Measurements from ENCODE around the gene NOTO.
A peak's percentile ranks its signal among the peaks of the same experiment; 100 is the strongest.
"Not testable (repeated sequence)": the region's sequence is repeated elsewhere in the genome, so short reads cannot be mapped to it uniquely, and the experiment has no call there.

NOTO gene

DNA sequence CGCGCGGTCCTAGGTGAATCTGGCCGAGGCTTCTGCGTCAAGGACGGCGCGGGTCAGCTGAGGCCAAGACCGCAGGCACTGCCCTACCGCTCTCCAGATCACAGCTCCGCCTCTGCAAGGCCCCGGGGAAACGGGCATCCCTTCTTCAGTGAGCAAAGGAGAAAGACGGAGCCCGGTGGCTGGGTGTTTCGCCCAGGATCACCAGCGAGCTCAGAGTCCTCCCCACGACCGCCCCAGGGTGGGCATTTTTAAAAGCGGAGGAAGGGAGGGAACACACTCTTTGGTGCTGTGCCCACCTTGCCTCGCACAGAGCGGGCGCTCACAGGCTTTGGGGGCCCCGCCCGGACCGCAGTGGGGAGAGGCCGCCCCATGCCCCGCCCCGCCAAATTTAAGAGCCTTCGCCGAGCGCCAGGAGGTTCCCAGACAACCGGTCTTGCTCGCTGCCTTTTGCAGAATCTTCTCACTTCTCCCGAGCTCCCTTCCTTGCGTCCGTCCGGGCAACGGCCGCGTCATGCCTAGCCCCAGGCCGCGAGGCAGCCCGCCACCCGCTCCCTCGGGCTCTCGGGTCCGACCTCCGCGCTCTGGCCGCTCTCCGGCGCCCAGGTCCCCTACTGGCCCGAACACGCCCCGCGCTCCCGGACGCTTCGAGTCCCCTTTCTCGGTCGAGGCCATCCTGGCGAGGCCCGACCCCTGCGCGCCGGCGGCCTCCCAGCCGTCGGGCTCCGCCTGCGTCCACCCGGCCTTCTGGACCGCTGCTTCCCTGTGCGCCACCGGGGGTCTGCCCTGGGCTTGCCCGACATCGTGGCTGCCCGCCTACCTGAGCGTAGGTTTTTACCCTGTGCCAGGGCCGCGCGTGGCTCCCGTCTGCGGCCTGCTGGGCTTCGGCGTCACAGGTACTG is at the start of gene NOTO:
Gene NOTO, plus strand, starts transcription at position 419 of the 899 bp plus-strand sequence. Its CDS starts 93 bp downstream, at position 512.
- H3K4me3 Mint-ChIP-seq: peak within 1 kb of the TSS; percentile 50 to 62 (median 54)

DNA sequence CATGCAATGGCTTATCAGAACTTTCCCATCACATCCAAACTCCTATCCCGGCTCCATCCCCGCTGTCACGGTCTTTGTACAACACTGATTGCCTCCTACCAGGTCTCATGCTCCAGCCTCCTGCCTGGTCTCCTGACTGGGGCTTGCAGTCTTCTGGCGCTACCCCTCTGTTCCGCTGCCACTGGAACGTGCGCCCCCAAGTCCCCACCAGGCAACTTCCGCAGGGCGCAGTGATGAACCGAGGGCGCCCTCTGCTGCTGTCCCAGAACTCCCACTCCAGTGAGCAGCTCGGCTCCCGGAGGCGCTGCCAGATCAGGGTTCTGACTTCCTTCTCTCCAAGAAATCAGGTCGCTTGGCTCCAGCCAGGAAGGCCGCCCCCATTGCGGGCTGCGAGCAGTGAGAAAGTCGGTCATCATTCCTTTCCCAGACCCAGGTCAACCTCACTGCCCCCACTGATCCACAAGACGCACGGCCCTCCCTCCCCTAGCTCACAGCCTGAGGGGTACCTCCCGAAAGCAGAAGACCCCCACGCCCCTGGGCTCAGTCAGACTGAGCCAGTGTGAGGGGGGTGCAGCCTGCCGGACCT is 45.7 kb upstream of the NOTO start:
- peaks cover 6% of the 10 kb centered on the region for H3K9me3 Mint-ChIP-seq
- peak overlapping the region in 1 of 3 experiments; percentile 10 for H3K27ac Mint-ChIP-seq
- no peak overlapping the region for H3K4me3 Mint-ChIP-seq
- TF ChIP-seq, protein P1, sequence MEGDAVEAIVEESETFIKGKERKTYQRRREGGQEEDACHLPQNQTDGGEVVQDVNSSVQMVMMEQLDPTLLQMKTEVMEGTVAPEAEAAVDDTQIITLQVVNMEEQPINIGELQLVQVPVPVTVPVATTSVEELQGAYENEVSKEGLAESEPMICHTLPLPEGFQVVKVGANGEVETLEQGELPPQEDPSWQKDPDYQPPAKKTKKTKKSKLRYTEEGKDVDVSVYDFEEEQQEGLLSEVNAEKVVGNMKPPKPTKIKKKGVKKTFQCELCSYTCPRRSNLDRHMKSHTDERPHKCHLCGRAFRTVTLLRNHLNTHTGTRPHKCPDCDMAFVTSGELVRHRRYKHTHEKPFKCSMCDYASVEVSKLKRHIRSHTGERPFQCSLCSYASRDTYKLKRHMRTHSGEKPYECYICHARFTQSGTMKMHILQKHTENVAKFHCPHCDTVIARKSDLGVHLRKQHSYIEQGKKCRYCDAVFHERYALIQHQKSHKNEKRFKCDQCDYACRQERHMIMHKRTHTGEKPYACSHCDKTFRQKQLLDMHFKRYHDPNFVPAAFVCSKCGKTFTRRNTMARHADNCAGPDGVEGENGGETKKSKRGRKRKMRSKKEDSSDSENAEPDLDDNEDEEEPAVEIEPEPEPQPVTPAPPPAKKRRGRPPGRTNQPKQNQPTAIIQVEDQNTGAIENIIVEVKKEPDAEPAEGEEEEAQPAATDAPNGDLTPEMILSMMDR (IDR thresholded peaks at IDR 0.05; ENCODE audit: unreplicated experiment in 3 of 3): peak; percentile 64 to 79 (median 77)
- no peaks in the 10 kb centered on the region for H3K36me3 Mint-ChIP-seq (ENCODE audit: low read depth)
- H3K27me3 Mint-ChIP-seq (ENCODE audit: low read depth): peaks cover 44% of the 10 kb centered on the region
- no peaks in the 10 kb centered on the region for H3K4me1 Mint-ChIP-seq

More for the DNA sequence above, at the start of gene NOTO:
- TF ChIP-seq, protein P1 (IDR thresholded peaks at IDR 0.05; ENCODE audit: unreplicated experiment in 3 of 3): no peak
- Mint-ChIP-seq H3K27ac (no peak within 1 kb of the TSS), H3K36me3 (ENCODE audit: low read depth) (no peaks in the 10 kb centered on the region), H3K27me3 (ENCODE audit: low read depth) (peaks cover 96% of the 10 kb centered on the region), H3K4me1 (no peaks in the 10 kb centered on the region), H3K9me3 (peaks cover 13% of the 10 kb centered on the region)

- H3K27me3 Mint-ChIP-seq (ENCODE audit: low read depth): peaks cover 20% of the 10 kb centered on the region
- no peak overlapping the region for H3K27ac Mint-ChIP-seq
- no peaks in the 10 kb centered on the region for H3K4me1 Mint-ChIP-seq
- TF ChIP-seq, protein P1 (IDR thresholded peaks at IDR 0.05; ENCODE audit: unreplicated experiment in 3 of 3): no peak
- H3K36me3 Mint-ChIP-seq (ENCODE audit: low read depth): no peaks in the 10 kb centered on the region
- H3K4me3 Mint-ChIP-seq: no peak overlapping the region
- no peaks in the 10 kb centered on the region for H3K9me3 Mint-ChIP-seq
Measured at GRCh38 chr2:73162856-73163391, 39.5 kb upstream of the NOTO start.

GRCh38 chr2:73163483-73164367 is 38.6 kb upstream of the NOTO start:
- H3K9me3 Mint-ChIP-seq: no peaks in the 10 kb centered on the region
- no peaks in the 10 kb centered on the region for H3K36me3 Mint-ChIP-seq (ENCODE audit: low read depth)
- H3K4me3 Mint-ChIP-seq: no peak overlapping the region
- H3K27me3 Mint-ChIP-seq (ENCODE audit: low read depth): peaks cover 14% of the 10 kb centered on the region
- TF ChIP-seq, protein P1 (IDR thresholded peaks at IDR 0.05; ENCODE audit: unreplicated experiment in 3 of 3): peak; percentile 82 to 90 (median 86)
- no peaks in the 10 kb centered on the region for H3K4me1 Mint-ChIP-seq
- H3K27ac Mint-ChIP-seq: peak overlapping the region in 1 of 3 experiments; percentile 23

DNA sequence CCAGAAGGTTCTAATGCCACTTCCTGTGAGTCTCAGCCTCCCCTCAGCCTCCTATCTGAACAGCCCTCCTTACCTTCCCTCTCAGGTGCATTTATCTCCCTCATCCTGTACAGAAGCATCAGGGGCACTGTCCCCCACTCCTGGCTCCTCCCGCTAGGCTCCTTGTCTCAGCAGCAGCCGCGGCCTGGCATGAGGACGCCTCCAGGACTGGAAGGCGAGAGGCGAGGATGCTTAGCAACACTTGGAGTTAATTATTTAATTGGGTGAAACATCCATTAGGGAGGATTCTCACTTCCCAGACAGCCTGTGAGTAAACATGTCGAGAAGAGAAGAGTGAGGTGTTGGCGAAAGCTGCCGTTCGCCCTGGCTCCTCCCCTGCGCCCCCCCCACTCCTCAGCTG is 36.4 kb upstream of the NOTO start:
- not testable (repeated sequence) for H3K36me3 Mint-ChIP-seq (ENCODE audit: low read depth); H3K4me1 Mint-ChIP-seq; H3K27me3 Mint-ChIP-seq (ENCODE audit: low read depth); H3K27ac Mint-ChIP-seq; H3K9me3 Mint-ChIP-seq; H3K4me3 Mint-ChIP-seq

- H3K4me1 Mint-ChIP-seq; H3K4me3 Mint-ChIP-seq; H3K9me3 Mint-ChIP-seq; H3K27ac Mint-ChIP-seq; H3K36me3 Mint-ChIP-seq (ENCODE audit: low read depth): not testable (repeated sequence)
- peaks cover 10% of the 10 kb centered on the region for H3K27me3 Mint-ChIP-seq (ENCODE audit: low read depth)
Measured at GRCh38 chr2:73166813-73167212, 35.6 kb upstream of the NOTO start.

DNA sequence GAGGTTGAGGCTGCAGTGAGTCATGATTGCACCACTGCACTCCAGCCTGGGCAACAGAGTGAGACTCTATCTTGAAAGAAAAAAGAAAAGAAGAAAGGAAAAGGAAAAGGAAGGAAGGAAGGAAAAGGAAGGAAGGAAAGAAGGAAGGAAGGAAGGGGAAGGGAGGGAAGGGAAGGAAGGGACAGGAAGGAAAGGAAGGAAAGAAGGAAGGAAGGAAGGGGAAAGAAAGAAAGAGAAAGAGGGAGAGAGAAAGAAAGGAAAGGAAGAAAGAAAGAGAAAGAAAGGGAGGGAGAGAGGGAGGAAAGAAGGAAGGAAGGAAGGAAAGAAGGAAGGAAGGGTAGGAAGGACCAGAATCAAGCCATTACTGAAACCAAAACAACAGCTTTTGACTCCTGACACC is 34.0 kb upstream of the NOTO start:
- H3K36me3 Mint-ChIP-seq (ENCODE audit: low read depth); H3K27ac Mint-ChIP-seq; H3K9me3 Mint-ChIP-seq; H3K4me3 Mint-ChIP-seq; H3K4me1 Mint-ChIP-seq: not testable (repeated sequence)
- H3K27me3 Mint-ChIP-seq (ENCODE audit: low read depth): peaks cover 25% of the 10 kb centered on the region

GRCh38 chr2:73170341-73170740 is 32.0 kb upstream of the NOTO start:
- not testable (repeated sequence) for H3K4me1 Mint-ChIP-seq; H3K4me3 Mint-ChIP-seq; H3K9me3 Mint-ChIP-seq; H3K36me3 Mint-ChIP-seq (ENCODE audit: low read depth); H3K27ac Mint-ChIP-seq
- H3K27me3 Mint-ChIP-seq (ENCODE audit: low read depth): peaks cover 37% of the 10 kb centered on the region
